B cell (primary cell): ENCODE data around the gene RFX3.

Experiments used
- EZH2 ChIP-seq: IDR thresholded peaks from 2 replicates; pipeline ENCODE4 v1.6.1; 2012; ENCODE audit warnings: borderline replicate concordance, low read depth, mild to moderate bottlenecking, moderate library complexity, low read length; ENCODE audit not compliant: insufficient read depth, poor library complexity, severe bottlenecking
- TF ChIP-seq, protein P1 (sequence below): fragments of 200-600 bp; IDR thresholded peaks from one replicate; pipeline ENCODE4 v1.8.0; 2022; ENCODE audit warnings: antibody characterized with exemption, mild to moderate bottlenecking

DNA sequence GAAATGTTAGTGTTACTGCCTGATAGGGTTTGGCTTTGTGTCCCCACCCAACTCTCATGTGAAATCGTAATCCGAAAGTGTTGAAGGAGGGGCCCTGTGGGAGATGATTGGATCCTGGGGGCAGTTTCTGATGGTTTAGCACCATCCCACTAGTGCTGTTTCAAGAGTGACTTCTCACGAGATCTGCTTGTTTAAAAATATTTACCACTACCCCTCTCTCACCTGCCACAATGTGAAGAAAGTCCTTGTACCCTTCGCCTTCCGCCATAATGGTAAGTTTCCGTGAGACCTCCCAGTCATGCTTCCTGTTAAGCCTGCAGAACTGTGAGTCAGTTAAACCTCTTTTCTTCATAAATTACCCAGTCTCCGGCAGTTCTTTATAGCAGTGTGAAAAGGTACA lies 2.6 kb upstream of the RFX3 start:
- TF ChIP-seq, protein P1, sequence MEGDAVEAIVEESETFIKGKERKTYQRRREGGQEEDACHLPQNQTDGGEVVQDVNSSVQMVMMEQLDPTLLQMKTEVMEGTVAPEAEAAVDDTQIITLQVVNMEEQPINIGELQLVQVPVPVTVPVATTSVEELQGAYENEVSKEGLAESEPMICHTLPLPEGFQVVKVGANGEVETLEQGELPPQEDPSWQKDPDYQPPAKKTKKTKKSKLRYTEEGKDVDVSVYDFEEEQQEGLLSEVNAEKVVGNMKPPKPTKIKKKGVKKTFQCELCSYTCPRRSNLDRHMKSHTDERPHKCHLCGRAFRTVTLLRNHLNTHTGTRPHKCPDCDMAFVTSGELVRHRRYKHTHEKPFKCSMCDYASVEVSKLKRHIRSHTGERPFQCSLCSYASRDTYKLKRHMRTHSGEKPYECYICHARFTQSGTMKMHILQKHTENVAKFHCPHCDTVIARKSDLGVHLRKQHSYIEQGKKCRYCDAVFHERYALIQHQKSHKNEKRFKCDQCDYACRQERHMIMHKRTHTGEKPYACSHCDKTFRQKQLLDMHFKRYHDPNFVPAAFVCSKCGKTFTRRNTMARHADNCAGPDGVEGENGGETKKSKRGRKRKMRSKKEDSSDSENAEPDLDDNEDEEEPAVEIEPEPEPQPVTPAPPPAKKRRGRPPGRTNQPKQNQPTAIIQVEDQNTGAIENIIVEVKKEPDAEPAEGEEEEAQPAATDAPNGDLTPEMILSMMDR, result no peak
- no peak for TF ChIP-seq EZH2
